Measurements from ENCODE around the gene ERVFRD-1. TPM values are rescaled to one million over a fixed set of nuclear protein-coding genes. Genes with fewer than 3 reads are reported as not detected.

Gene ERVFRD-1
- total RNA-seq, 1 experiment from 2014 or later = not detected

GRCh38 chr6:11129908-11130565 is 18.5 kb upstream of the ERVFRD-1 start:
- no peak for DNase-seq (ENCODE audit: low read depth)

GRCh38 chr6:11128608-11129007 is 17.1 kb upstream of the ERVFRD-1 start:
- DNase-seq (ENCODE audit: low read depth) = no peak

GRCh38 chr6:11126876-11127275 is 15.4 kb upstream of the ERVFRD-1 start:
- DNase-seq (ENCODE audit: low read depth) = no peak

- no peak for DNase-seq (ENCODE audit: low read depth)
Measured at GRCh38 chr6:11123978-11124377, 12.5 kb upstream of the ERVFRD-1 start.

GRCh38 chr6:11122380-11122779 is 10.9 kb upstream of the ERVFRD-1 start:
- no peak for DNase-seq (ENCODE audit: low read depth)

GRCh38 chr6:11121851-11122250 is 10.3 kb upstream of the ERVFRD-1 start:
- DNase-seq (ENCODE audit: low read depth) = no peak

- DNase-seq (ENCODE audit: low read depth) = peak; percentile 73
Measured at GRCh38 chr6:11120271-11121005, 8.9 kb upstream of the ERVFRD-1 start.

- DNase-seq (ENCODE audit: low read depth) = peak; percentile 69
Measured at GRCh38 chr6:11115808-11116536, 4.4 kb upstream of the ERVFRD-1 start.

- no peak for DNase-seq (ENCODE audit: low read depth)
Measured at GRCh38 chr6:11113038-11113437, 1.5 kb upstream of the ERVFRD-1 start.

GRCh38 chr6:11111769-11112437 is 378 bp upstream of the ERVFRD-1 start:
- no peak for DNase-seq (ENCODE audit: low read depth)

- DNase-seq (ENCODE audit: low read depth) = no peak
Measured at GRCh38 chr6:11108726-11109125, 2.8 kb downstream of the ERVFRD-1 start.

GRCh38 chr6:11103065-11103464 is 8.5 kb downstream of the ERVFRD-1 start:
- DNase-seq (ENCODE audit: low read depth) = no peak

- DNase-seq (ENCODE audit: low read depth) = no peak
Measured at GRCh38 chr6:11101417-11101816, 10.1 kb downstream of the ERVFRD-1 start.

GRCh38 chr6:11098004-11098403 is 13.5 kb downstream of the ERVFRD-1 start:
- DNase-seq (ENCODE audit: low read depth) = no peak

- DNase-seq (ENCODE audit: low read depth) = no peak
Measured at GRCh38 chr6:11097476-11097875, 14.0 kb downstream of the ERVFRD-1 start.

- DNase-seq (ENCODE audit: low read depth) = peak; percentile 61
Measured at GRCh38 chr6:11096109-11096508, 15.4 kb downstream of the ERVFRD-1 start.

GRCh38 chr6:11094941-11095340 is 16.6 kb downstream of the ERVFRD-1 start:
- DNase-seq (ENCODE audit: low read depth) = no peak

- DNase-seq (ENCODE audit: low read depth) = peak; percentile 77
Measured at GRCh38 chr6:11094411-11094851, 17.1 kb downstream of the ERVFRD-1 start.

GRCh38 chr6:11093626-11094410 is 17.7 kb downstream of the ERVFRD-1 start, which contains the start of gene SMIM13:
Gene SMIM13 (plus strand): TSS chr6:11093834. CDS start chr6:11094314, 480 bp downstream.
- peak; percentile 100 for DNase-seq (ENCODE audit: low read depth)

GRCh38 chr6:11093376-11093625 is 18.2 kb downstream of the ERVFRD-1 start:
- DNase-seq (ENCODE audit: low read depth) = no peak

- no peak for DNase-seq (ENCODE audit: low read depth)
Measured at GRCh38 chr6:11092668-11093375, 18.7 kb downstream of the ERVFRD-1 start.

All from Daoy (cell line).